GM12875 (cell line): ENCODE results near the gene HOMER1.

Source experiments
- H3K4me3 ChIP-seq: one replicate; pipeline ENCODE4 v1.5.1; 2011; ENCODE audit warnings: low read depth, low read length, control low read depth
- TF ChIP-seq, protein P1 (sequence below): IDR thresholded peaks from 2 replicates; pipeline ENCODE4 v1.5.1; 2011; ENCODE audit warnings: low read depth, mild to moderate bottlenecking, control low read depth, inconsistent platforms, low read length, moderate library complexity, borderline replicate concordance; ENCODE audit not compliant: insufficient read depth

The HOMER1 gene

GRCh38 chr5:79510638-79511037 lies 3.3 kb downstream of the HOMER1 start:
- TF ChIP-seq, protein P1, sequence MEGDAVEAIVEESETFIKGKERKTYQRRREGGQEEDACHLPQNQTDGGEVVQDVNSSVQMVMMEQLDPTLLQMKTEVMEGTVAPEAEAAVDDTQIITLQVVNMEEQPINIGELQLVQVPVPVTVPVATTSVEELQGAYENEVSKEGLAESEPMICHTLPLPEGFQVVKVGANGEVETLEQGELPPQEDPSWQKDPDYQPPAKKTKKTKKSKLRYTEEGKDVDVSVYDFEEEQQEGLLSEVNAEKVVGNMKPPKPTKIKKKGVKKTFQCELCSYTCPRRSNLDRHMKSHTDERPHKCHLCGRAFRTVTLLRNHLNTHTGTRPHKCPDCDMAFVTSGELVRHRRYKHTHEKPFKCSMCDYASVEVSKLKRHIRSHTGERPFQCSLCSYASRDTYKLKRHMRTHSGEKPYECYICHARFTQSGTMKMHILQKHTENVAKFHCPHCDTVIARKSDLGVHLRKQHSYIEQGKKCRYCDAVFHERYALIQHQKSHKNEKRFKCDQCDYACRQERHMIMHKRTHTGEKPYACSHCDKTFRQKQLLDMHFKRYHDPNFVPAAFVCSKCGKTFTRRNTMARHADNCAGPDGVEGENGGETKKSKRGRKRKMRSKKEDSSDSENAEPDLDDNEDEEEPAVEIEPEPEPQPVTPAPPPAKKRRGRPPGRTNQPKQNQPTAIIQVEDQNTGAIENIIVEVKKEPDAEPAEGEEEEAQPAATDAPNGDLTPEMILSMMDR, result no peak
- H3K4me3 ChIP-seq, result no peak overlapping the region

- TF ChIP-seq, protein P1, result no peak
- H3K4me3 ChIP-seq, result no peak overlapping the region
Measured at GRCh38 chr5:79509244-79509885, 4.6 kb downstream of the HOMER1 start.

DNA sequence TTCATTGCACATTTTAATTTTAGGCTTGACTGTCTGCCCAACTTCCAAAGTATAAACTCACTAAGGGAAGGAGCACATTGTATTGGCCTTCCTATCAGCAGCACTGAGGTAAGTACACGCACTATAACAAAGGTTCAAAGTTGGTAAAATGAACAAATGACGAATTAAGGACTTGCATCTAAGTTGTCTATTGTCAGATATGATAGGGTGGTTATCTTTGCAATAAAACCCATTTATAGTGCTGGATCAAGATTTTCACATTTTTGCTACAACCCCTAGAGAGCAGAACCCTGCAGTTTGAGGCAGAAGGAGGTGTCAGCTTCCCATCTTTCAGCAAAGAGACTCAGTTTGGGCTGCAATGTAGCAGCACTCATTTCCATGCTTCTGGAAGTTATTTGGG lies 5.1 kb downstream of the HOMER1 start:
- no peak overlapping the region for H3K4me3 ChIP-seq
- TF ChIP-seq, protein P1, result no peak

- H3K4me3 ChIP-seq, result no peak overlapping the region
- TF ChIP-seq, protein P1, result no peak
Measured at GRCh38 chr5:79508354-79508753, 5.6 kb downstream of the HOMER1 start.

- TF ChIP-seq, protein P1, result no peak
- H3K4me3 ChIP-seq, result no peak overlapping the region
Measured at GRCh38 chr5:79507251-79508205, 6.4 kb downstream of the HOMER1 start.

GRCh38 chr5:79505138-79505537 lies 8.8 kb downstream of the HOMER1 start:
- no peak overlapping the region for H3K4me3 ChIP-seq
- TF ChIP-seq, protein P1, result no peak
